ENCODE measurements around the gene TJP2.

Gene TJP2

DNA sequence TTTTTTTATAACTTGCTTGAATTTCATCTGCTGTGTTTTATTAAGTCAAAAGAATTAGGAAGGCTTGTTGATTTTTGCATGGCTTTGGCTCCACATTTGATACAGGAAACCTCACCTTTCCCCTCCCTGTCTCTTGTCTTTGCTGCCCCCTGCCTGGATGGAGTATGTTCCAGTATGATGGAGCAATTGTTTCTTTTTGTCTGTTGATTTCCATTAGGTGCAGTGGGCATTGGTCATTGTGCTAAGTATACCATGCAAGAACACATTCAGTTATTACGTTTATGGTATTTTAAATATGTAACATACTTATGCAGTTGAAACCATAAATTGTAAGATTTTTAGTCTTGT, 19.6 kb downstream of the TJP2 start:
- TF ChIP-seq, protein P1, sequence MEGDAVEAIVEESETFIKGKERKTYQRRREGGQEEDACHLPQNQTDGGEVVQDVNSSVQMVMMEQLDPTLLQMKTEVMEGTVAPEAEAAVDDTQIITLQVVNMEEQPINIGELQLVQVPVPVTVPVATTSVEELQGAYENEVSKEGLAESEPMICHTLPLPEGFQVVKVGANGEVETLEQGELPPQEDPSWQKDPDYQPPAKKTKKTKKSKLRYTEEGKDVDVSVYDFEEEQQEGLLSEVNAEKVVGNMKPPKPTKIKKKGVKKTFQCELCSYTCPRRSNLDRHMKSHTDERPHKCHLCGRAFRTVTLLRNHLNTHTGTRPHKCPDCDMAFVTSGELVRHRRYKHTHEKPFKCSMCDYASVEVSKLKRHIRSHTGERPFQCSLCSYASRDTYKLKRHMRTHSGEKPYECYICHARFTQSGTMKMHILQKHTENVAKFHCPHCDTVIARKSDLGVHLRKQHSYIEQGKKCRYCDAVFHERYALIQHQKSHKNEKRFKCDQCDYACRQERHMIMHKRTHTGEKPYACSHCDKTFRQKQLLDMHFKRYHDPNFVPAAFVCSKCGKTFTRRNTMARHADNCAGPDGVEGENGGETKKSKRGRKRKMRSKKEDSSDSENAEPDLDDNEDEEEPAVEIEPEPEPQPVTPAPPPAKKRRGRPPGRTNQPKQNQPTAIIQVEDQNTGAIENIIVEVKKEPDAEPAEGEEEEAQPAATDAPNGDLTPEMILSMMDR (IDR thresholded peaks at IDR 0.05; ENCODE audit: extremely low read depth, insufficient read depth, missing control alignments) = no peak
- in situ Hi-C loops (cut with MboI; ENCODE audit: low pct_unique_long_range_greater_than_20kb, low sequenced_read_pairs, unreplicated experiment) = loop anchor here (10.0 kb wide), 1 partner anchor 139 kb away; no protein-coding TSS in a partner anchor
- DNase-seq (ENCODE audit: low spot score) = no peak

DNA sequence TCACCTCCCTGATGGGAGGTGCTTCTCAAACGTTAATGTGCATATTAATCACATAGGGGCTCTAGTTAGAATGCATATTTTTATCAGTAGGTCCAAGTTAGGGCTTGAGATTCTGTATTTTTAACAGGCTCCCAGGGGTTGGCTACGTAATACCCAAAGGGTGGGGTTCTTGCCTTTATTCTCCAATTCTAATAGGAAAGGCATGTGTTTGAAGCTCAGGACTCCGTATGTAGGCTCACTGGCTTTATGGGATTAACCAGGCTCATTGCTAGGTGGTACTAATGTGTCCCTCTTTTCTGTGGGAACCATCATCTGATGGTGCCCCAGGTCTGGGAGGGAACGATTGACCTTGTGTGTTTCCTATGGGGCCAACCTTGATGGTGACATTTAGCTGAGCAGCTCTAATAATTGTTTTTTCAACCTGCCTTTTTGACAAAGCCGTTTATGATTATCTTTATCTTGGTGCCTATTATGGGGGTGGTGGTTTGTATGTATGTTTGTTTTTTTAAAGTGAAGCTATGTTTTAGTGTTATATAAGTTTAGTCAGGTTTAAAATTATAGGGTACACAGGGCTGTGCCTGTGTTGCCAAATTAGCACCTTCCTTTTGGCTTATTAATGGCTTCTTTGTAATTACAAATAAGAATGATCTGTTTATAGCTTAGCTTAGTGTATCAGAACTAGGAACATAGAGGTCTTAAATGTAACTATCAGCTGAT, 20.8 kb downstream of the TJP2 start:
- in situ Hi-C loops (cut with MboI; ENCODE audit: low pct_unique_long_range_greater_than_20kb, low sequenced_read_pairs, unreplicated experiment) = loop anchor here (10.0 kb wide), 1 partner anchor 140 kb away; no protein-coding TSS in a partner anchor
- TF ChIP-seq, protein P1 (IDR thresholded peaks at IDR 0.05; ENCODE audit: extremely low read depth, insufficient read depth, missing control alignments) = no peak
- no peak for DNase-seq (ENCODE audit: low spot score)

DNA sequence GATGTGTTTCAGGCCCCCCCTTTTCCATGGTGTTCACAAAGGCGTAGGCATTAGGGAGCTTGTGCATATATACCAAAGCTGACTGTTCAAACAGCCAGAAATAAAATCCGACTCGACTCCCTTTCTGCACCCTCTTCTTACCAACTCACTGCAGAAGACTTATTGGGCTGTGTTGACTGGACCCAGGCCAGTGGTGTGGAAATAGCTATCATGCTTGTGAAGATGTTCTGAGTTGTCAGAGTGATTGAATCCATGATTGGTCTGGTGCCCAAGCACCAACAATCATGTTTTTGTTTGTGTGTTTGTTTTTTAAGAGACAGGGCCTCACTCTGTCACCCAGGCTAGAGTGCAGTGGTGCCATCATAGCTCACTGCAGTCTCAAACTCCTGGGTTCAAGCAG, 21.6 kb downstream of the TJP2 start:
- in situ Hi-C loops (cut with MboI; ENCODE audit: low pct_unique_long_range_greater_than_20kb, low sequenced_read_pairs, unreplicated experiment) = loop anchor here (10.0 kb wide), 1 partner anchor 141 kb away; no protein-coding TSS in a partner anchor
- no peak for DNase-seq (ENCODE audit: low spot score)
- TF ChIP-seq, protein P1 (IDR thresholded peaks at IDR 0.05; ENCODE audit: extremely low read depth, insufficient read depth, missing control alignments) = no peak

DNA sequence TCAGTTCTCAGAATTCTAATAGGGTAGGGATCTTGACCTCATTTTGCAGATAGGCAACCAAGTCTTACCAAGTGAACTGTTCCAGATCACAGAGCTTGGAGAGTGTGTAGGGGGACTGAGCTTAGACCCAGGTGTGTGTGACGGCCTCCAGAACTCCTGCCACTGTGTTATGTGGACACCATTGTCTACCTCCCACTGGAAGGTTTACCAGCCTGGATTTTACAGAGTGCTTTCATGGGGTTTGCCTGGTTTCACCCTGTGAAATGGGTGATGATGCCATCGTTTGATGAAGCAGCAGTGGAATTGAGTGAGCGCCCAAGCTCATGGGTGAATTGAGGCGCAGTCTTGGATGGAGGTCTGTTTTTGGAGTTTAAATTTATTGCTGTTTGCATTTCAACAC, 23.6 kb downstream of the TJP2 start:
- in situ Hi-C loops (cut with MboI; ENCODE audit: low pct_unique_long_range_greater_than_20kb, low sequenced_read_pairs, unreplicated experiment) = loop anchor here (10.0 kb wide), 1 partner anchor 143 kb away; no protein-coding TSS in a partner anchor
- TF ChIP-seq, protein P1 (IDR thresholded peaks at IDR 0.05; ENCODE audit: extremely low read depth, insufficient read depth, missing control alignments) = no peak
- DNase-seq (ENCODE audit: low spot score) = no peak

DNA sequence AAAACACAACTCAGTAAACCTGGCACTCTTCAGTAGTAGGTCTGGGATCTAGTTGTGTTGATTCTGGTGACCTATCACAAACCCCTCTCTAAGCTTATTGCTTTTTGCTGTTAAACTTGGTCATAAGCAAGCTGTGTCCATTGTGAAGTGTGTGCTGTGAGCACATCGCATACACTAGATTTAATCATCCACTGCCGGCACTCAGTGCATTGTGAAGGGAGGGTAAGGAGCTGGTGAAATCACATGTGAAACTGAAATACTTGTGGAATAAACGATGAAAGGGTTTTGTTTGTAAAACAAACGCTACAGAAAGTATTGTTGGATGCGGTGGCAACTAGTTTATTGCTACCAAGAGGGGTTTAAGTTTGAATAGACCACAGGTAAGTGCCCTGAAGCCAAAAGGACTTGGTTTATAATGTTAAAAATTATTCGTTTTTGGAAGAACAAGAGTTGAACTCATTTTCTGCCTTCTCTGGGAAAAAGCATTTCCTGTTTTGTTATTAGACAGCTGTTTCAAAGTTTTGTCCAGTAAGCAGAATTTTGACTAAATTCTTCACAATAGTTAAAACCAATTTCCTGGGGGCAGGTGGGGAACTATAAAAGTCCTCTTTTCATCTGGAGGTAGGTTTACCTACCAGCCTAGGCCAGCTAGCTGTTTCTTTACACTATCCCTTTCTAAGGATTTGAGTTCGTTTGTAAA, 24.6 kb downstream of the TJP2 start:
- TF ChIP-seq, protein P1 (IDR thresholded peaks at IDR 0.05; ENCODE audit: extremely low read depth, insufficient read depth, missing control alignments) = no peak
- DNase-seq (ENCODE audit: low spot score) = no peak
- in situ Hi-C loops (cut with MboI; ENCODE audit: low pct_unique_long_range_greater_than_20kb, low sequenced_read_pairs, unreplicated experiment) = loop anchor here (10.0 kb wide), 1 partner anchor 144 kb away; no protein-coding TSS in a partner anchor

DNA sequence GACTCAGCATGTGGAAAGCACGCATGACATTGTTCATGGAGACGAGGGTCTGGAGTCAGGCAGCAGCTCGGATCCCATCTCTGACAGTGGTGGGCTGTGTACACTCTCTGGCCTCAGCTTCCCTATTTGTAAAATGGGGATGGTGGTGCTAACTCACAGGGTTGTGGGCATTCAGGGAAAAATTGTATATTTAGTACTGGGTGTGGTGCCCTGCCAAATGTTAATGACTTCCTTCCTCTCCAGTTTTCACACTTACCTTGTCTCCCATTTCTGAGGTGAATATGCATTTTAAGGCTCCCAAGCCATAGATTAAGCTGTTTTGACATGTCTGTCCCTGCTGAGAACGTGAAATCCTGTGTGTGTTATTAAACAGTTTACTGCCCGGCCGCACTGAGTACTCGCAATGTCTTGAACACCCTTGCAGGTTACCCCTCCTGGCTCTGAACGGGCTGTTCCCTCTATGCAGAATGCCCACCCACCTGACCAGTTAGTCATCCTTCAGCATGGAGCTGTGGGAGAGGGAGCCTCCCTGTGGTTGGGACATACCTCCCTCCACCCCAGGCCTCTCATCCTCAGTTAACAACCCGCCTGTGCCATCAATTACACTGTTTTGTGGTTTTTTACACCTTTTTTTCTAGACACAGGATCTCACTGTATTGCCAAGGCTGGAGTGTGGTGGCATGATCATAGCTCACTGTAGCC, 25.8 kb downstream of the TJP2 start:
- no peak for DNase-seq (ENCODE audit: low spot score)
- TF ChIP-seq, protein P1 (IDR thresholded peaks at IDR 0.05; ENCODE audit: extremely low read depth, insufficient read depth, missing control alignments) = no peak
- in situ Hi-C loops (cut with MboI; ENCODE audit: low pct_unique_long_range_greater_than_20kb, low sequenced_read_pairs, unreplicated experiment) = loop anchor here (10.0 kb wide), 1 partner anchor 145 kb away; no protein-coding TSS in a partner anchor
